NB4 (cell line): ENCODE results near the gene OR2S2.

Experiments used
- CTCF ChIP-seq: IDR thresholded peaks from one replicate; pipeline ENCODE4 v1.5.1; 2012; ENCODE audit warnings: low read depth, low read length
- MAX ChIP-seq: IDR thresholded peaks from 2 replicates; pipeline ENCODE4 v1.6.1; 2011; ENCODE audit warnings: low read depth, low read length
- MYC ChIP-seq: IDR thresholded peaks from 2 replicates; pipeline ENCODE4 v1.6.1; 2011; ENCODE audit warnings: low read depth, low read length
- POLR2A ChIP-seq: IDR thresholded peaks from 2 replicates; pipeline ENCODE4 v1.6.1; 2011; ENCODE audit warnings: mild to moderate bottlenecking; ENCODE audit not compliant: insufficient read length; ENCODE audit errors: extremely low read depth

GRCh38 chr9:35978792-35979191, 20.8 kb upstream of the OR2S2 start:
- TF ChIP-seq POLR2A = no peak
- TF ChIP-seq CTCF = no peak
- no peak for TF ChIP-seq MAX
- no peak for TF ChIP-seq MYC
